ENCODE results near the gene PFAS.

The PFAS gene

GRCh38 chr17:8314797-8315763 lies 66.0 kb downstream of the PFAS start:
- no peak for TF ChIP-seq CTCF (IDR thresholded peaks at IDR 0.05; ENCODE audit: low read depth, low read length)
- H3K4me3 ChIP-seq (replicated peaks in 1 of 2; ENCODE audit: low read depth in 2 of 2, low read length in 2 of 2): peak overlapping the region in 1 of 2 donors; percentile 3
- DNase-seq (ENCODE audit: low read depth in 2 of 2): no peak

DNA sequence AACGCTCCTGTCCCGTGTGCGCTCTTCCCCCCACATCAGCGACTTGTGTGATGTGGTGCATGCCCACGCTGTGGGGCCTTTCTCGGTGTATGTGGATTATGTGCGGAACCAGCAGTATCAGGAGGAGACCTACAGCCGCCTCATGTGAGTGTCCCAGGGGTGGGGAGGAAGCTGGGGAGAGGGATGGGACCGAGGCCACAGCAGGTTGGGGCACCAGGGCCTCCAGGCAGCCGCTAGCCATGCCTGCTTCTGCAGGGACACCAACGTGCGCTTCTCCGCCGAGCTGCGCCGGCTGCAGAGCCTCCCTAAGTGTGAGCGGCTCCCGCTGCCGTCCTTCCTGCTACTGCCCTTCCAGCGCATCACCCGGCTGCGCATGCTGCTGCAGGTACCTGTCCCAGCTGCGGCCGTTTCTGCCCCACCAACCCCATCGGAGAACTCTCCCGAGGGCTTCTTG lies 66.7 kb downstream of the PFAS start:
- DNase-seq (ENCODE audit: low read depth in 2 of 2): no peak
- peak overlapping the region in 1 of 2 donors; percentile 3 for H3K4me3 ChIP-seq (replicated peaks in 1 of 2; ENCODE audit: low read depth in 2 of 2, low read length in 2 of 2)
- no peak for TF ChIP-seq CTCF (IDR thresholded peaks at IDR 0.05; ENCODE audit: low read depth, low read length)

- DNase-seq (ENCODE audit: low read depth in 2 of 2): no peak
- no peak for TF ChIP-seq CTCF (IDR thresholded peaks at IDR 0.05; ENCODE audit: low read depth, low read length)
- H3K4me3 ChIP-seq (replicated peaks in 1 of 2; ENCODE audit: low read depth in 2 of 2, low read length in 2 of 2): no peak overlapping the region
These were observed 69.2 kb downstream of the PFAS start for GRCh38 chr17:8318010-8318935.
